T-helper 22 cell (primary cell): ENCODE measurements around the gene FAM78A.
"Not testable (repeated sequence)": the region's sequence is repeated elsewhere in the genome, so short reads cannot be mapped to it uniquely, and the experiment has no call there.

ENCODE experiments used
- DNase-seq: peaks from one replicate; pipeline ENCODE4 v3.0.0-alpha.2; 2020; ENCODE audit warnings: low read depth

Gene FAM78A

DNA sequence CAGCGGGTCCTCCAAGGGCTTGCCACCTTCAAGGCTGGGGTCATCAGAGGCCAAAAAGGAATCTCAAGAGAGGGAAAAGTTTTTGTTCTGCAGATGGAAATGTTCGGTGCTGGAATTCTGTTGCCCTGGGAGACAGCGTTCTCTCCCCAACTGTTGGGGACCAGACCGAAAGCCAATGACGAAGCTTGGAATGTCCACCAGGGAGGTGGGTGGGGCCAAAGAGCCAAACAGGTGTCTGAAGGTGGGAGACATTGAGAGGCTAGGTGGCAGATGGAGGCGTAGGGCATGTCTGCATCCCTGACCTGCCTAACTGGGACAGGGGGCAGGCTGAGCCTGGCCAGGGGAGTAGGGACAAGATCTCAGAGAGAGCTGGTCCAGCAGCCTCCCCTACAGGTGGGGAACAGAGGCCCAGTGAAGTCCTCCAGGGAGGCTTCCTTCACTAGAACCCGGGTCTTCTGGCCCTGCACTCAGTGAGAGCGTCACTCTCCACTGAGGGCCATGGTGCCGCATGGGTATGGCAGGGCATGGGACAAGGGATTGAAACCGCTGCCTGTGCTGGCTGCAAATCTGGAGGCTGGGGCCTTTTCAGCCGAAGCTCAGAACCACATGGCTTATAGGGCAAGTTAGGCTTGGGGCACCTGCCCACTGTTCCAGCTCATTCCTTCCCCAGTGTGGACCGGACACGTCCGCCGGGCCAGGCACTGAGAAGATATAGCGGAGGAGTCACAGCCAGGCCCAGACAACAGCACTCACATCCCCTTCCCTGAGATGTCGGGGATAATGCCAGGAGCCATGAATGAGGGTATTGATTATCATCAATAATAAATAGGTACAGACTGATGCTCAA is 5.0 kb upstream of the FAM78A start:
- DNase-seq: no peak

DNA sequence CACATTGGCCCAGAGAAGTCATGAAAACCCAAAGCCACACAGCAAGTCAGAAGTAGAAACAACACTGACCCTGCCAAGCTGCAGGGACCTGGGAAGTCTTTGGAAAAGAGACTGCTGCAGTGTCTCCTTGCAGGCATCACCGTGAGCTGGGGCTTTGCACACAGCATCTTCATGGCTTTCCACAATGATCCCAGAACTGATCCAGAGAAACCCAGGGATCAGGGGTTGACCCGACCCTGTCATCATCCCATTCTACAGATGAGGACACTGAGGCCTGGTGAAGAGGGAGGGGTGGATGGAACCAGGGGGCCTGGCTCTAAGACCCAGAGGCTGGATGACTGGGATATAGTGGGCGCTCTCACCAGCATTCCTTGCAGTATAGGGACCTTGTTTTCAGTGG is 4.3 kb upstream of the FAM78A start:
- no peak for DNase-seq

DNA sequence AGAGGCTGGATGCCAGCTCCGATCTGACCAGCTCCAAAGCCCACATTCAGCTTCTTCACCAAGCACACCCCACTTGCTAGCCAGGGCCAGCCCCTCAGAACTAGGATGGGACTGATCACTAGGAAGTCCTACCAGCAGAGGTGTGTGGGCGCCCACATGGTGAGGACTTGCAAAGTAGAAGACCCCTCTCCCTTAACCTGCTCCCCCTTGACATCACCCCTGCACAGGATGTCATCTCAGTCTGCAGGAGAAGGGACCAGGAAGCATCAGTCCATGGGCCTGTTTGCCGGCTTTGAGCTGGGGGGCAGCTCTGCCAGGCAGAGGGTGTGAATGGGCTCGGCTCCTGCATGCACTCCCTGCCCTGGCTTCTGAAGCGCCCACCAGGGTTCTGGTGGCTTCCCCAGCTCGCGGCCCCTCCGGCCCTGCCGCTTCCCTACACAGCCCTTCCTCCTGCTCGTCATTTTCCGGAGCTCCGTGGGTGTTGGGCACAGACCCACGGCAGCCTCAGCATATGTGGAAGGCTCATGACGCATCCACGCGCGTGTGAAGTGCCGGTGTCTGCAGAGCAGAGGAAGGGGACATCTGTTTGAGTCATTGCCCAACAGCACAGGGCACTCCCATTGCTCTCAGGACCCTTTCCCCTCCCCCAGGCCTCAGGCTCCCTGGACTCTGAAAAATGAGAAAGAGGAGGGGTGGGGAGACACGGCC is 3.7 kb upstream of the FAM78A start:
- no peak for DNase-seq

DNA sequence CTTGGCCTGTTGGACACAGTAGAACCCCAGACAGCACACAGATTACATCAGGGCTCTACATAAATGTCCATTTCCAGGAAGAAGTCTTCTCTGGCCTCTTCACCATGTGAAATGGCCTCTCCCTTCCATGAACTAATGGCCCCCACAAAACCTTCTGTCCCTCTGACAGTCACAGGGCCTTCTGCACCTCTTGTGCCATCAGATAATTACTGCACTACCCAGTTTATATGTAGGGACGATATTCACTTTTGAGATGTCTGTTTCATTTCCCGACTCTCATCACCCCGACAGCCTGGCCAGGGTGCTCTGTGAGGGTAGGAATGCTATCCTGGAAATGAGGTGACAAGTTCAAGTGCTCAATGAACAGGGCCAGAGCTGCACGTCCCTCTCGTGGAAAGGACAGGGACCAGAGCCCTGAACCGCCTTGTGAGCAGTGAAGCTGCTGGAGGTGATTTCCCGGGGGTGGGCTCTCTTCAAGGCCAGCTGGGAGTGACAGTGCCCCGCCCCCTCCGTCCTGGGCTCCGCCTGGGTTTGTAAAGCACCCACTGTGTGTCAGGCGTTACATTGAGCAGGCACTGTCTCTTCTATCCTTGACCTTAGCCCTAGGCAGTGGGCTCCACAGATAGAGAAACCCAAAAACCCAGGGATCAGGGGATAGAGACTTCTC is 3.0 kb upstream of the FAM78A start:
- no peak for DNase-seq

DNA sequence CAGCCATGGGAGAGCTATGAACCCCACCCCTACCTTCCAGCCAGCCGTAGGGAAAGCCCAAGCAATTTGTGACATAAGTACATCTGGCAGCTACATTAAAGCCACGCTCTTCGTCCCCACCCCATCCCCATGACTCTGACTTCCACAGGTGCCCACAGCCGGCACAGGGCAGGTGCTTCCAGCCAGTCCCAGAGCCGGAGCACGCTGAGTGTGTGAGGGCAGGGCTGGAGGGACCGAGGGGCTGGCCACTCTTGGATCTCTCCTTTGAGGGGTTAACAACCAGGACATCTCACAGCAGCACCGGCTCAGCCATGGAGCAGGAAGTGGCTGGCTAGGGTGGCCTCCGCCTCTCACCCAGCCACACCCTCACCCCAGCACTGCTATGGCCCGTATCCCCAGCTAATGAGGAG is 2.4 kb upstream of the FAM78A start:
- peak; percentile 34 for DNase-seq

DNA sequence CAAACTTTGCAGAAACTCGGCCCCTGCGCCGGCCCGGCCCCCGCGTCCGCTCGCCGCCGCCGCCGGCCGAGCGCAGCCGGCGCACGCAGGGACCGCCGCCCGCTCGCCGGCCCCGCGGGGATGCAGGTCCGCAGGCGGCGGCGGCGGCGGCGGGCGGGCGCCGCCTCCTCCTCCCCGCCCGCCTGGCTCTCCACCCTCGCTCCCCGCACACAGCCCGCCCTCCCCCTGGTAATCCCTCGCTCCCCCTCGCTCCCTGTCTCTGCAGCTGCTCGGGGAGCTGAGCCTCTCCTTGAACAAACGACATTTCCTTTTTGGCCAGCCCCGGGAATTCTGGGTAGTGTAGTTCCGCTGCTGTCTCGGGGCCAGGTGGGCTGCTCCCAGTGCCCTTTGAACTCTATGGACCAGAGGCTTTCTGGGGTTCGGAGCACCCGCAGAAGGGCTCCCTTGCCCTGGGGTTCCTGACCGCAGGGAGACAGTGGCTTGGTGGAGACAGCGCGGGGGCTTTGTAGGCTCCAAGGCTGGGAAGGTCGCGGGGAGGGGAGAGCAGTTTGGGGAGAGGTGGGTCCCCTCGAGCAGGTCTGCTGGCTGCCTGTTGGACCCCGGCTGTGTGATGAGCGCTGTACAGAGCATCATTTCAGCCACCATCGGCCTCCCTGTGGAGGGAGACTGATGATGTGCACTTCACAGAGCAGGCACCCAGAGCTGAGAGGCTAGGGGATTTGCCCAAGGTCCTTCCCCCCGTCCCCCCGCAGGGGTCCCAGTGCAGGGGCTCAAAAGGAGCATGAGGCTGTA is 1.8 kb upstream of the FAM78A start:
- peak; percentile 70 for DNase-seq

DNA sequence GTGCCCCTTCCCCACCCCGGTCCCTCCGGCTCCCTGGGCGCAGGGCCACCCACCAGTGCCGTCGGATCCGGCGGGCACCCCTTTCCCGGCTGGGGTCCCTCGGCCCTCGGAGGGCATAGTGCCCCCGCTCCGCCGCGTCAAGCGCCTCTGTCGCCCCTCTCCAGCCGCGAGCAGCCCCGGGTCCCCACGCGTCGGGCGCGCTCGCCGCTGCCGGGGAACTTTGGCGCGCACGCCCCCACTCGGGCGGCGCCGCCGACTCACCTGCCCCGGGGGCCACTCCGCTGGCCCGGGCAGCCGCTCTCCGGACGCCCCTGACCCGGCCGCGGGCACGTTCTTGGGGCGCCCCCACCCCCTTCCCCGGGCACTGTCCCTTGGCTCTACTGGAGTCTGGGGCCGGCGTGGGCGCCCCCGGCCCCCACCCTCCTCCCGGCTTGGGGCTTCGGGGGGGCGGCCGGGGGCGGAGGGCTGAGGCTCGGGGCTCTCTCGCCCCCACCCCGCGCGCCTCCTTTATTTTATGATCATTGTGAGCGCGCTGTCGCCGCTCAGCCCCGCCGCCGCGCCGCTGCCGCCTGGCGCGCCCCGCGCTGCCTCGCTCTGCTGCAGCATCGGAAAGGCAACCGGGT is 1.1 kb upstream of the FAM78A start:
- no peak for DNase-seq

DNA sequence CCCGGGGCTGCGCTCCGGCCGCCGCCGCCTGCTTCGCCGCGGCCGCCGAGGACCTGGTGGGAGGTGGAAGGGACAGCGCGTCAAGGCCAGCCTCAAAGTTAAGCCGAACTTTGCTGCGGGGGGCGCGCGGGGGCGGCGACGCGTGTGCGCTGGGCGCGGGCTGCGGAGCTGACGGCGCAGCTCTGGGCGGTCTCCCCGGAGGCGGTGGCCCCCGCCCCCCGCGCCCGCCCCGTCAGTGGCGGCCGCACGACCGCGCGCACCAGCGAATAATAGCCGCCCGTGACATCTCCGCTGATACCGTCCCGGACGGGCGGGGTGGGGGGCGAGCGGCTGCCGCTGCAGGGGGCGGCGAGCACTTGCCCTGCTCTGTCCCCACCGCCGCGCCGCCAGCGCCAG is 579 bp upstream of the FAM78A start:
- DNase-seq: peak; percentile 40

DNA sequence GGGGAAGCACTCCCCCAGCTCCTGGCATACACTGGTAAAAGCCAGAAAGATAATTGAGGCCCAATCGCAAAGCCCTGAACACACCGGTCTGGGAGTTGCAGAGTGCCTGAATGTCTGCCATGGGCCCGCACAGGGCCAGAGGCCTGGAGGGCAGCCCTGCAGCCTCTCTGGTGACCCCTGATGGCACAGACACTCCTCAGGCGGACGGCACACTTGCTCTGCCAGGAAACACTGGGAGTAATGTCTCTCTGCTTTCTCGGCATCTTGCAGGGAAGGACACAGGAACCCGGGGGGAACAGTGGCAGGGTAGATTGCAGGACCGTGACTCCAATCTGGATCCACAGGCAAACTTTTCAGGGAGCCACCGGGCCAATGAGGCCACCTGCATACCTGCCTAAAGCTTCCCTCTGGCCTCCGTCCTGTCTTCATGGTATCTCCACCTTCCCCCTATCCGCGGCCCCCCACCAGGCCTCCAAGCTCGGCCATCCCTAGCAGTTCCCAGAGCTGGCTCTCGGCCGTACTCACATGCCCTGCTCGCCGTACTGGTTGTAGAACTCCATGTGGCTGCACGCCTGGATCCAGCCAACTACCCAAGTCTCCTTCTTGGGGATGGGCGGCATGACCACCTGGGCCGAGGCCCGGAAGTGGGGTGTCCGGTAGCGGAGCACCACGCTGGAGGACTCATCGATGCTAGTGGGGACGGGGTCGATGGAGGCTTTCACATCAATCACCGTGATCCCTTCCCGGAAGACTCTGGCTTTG is 797 bp downstream of the FAM78A start:
- no peak for DNase-seq

DNA sequence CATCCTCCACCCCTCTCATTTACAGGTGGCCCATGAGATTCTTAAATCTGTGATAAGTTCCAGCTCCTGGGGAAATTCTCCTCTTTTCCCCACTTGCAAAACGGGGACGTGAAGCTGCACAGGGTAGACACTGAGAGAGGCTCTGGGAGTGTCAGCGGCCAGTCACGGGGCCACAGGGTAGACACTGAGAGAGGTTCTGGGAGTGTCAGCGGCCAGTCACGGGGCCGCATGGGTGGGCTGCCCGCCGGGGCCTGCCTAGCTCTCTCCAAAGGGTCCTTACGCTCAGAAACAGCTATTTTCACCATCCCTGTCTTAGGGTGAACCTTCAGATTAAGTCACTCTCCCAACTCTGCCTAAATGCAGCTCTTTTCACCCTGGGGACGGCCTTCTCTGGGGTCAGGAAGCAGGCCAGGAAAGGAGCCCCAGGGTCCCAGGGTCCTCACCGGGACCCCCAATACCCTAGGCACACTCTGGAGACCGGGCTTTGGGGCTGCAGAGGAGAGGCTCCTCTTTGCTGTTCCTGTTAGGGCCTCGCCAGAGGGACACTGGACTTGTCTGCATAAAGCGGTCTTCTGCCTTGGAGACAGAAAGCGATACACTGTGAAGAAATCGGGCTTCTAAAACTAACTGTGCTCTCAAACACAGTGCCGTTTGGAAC is 1.5 kb downstream of the FAM78A start:
- DNase-seq: no peak

DNA sequence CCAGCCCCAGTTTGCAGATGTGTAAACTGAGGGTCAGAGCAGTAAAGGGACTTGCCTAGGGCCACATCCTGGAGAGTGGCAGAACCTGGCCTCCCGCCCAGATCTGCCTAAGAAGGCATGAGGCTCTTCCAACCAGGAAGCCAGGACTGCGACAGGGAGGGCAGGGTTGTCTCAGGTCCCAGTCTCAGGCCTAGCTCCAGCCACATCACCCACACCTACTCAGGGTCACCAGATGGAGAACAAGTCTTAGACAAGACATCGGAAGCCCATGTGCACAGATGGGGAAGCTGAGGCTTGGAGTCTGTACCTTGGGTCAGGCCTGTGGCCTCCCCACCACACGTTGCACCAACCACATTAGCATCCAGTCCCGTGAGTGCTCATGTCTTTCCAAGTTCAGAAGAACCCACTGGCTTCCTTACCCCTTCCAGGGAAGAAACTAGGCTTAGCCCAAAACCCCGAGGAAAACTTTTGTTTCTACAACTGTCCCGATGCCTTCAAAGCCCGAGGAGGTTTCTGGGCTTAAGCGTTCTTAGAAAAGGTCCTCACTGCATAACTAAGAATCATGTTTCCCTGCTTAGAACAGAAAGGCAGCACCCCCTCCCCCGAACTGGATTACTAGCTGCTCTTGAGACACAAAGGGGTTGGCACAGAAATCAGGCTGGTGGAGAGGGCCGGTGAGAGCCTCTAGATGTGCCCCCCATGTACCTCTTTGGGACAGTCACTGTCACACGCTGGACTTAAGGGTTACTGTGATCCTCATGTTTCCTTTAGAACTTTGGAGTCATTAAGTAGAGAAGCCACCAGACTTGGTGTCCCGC is 2.2 kb downstream of the FAM78A start:
- no peak for DNase-seq

DNA sequence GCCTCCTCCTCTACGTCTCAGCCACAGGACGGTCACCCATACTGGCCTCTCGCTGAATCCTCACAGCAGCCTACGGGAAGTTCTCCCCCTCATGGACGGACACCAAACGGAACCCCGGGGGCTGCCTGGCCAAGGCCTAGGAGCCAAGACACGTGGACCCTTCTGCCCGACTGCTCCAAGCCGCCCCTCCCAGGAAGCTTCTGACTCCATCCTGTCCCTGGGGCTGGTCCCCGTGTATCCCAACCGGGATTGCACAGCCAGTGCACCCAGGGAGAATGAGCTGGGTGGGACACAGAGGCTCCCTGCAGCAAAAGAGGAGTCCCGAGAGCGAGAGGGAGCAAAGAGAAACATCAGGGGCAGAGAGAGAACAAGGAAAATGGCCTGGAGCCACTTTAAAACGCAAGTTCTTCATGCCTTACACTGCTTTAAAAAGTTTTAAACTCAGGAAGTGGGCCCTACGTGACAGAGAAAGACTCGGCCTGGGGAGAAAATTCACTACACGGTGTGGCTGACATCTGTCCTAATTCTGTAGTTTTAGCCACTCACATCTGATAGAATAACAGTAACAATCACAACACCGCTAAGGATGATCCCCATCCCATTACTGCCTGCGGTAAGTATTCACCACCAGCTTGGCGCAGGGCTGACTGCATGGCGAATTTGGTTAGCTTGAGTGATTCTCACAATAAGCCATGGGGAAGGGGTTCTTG is 3.0 kb downstream of the FAM78A start:
- no peak for DNase-seq

DNA sequence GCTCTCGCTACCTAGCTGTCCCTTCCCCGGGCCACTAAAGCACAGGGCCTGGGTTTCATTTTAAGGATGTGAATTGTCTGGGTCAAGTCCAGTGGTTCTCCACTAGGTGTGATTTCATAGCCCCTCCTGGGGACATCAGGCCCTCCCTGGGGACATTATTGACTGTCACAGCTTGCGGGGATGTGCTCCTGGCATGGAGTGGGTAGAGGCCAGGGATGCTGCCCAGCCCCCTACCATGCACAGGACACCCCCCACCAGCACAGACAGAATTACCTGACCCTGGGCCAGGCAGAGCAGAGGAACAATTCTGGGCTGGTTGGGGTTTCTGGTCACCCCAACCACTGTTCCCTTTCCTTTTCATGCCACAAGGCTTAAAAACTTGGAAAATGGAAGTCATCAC is 4.1 kb downstream of the FAM78A start:
- DNase-seq: no peak

DNA sequence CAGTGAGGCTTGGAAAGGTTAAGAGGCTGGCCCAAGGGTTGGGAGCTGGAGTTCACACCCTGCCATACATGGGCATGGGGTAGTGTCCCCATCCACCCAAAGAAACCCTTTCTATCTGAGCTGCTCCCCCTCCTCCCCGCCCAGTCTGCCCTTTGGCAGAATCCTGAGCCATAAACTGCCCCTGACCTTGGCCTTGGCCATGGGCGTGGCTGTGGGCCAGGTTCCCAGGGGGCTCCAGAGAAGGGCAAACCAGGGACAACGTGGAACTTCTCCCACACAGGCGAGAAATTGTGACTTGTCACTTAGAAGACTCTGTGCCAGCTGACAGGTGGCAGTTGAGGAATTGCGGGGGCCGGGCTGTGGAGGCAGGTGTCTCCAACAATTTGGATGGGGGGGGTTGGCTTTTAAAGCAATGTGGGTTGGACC is 4.8 kb downstream of the FAM78A start:
- no peak for DNase-seq

DNA sequence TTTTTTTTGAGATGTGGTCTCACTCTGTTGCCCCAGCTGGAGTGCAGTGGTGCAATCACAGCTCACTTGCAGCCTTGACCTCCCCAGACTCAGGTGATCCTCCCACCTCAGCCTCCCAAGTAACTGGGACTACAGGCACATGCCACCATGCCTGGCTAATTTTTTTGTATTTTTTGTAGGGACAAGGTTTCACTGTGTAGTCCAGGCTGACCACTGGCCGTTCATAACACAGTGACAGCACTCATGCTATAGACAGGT is 5.4 kb downstream of the FAM78A start:
- DNase-seq: not testable (repeated sequence)

DNA sequence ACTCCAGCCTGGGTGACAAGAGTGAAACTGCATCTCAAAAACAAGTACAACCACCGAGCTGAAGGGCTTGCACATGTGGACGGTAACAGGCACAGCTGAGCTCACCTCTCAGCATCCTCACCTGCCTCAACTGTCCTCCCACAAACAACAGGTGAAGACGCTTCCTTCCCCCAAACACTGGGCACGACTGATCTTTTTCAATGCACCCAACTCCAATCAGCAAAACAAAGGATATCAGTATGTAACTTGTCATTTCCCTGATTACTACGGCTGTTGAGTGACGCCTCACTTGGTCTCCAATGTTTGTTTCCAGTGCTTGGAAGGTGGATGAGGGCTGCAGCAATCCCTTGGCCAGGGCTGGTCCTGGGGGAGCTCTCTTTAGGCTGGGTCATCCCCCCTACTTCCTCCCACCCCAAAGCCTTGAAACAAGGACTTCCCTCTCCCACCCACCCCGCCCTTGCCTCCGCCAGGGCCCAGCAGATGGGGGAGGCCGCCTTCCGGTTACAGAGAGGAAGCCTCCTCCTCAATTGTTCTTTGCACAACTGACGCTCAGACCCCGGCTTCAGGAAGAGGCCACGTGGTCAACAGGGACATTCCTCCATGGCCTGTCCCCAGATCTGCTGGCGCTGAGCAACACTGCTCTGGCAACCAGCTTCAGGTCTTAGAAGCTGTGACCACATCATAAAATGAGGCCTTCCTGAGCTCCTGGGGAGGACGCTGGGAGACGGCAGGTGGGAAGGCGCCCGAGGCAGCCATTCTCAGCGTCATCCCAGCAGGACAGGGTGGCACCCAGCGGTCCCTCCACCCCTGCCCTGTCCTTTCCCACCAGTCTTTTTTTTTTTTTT is 5.9 kb downstream of the FAM78A start:
- peak; percentile 55 for DNase-seq

DNA sequence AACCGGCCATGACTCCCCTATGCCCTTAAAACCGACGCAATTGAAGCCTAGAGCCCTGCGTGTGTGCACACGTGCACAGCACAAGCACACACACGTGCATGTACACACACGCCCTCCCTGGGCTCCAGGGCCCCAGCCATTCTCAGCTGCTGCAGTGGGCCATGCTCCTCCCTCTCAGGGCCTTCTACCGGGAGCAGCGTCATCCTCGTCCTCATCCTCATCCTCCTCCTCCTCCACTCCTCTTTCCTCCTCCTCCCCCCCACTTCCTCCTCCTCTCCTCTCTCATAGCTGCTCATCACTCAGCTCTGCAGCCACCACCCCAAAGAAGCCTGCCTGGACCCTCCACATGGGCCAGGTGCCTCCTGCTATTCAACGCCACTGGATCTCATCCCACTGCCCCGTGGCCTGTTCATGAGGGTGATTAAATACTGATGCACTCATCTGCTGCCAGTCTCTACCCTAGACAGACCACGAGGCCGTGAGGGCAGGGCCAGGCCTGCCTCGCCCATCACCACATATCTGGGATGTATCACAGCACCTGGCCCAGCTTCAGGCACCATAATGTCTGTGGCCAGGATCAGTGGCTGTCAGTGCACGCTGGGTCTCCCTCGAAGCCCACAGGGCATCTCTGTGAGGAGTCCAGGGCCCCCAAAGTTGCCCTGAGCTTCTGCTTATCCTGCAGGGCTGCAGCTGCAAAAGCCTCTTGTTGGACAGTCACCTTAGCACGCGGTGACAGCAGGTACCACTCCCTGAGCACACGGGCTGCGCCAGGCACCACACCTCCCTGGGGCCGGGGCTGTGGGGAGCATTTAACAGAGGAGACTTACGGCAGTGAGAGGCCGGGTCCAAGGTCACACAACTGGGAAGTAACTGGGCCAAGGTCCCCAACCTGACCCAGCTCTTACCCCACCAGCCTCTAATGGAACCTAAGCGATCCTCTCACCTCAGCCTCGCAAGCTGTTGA is 9.8 kb downstream of the FAM78A start:
- DNase-seq: peak; percentile 43
